Esophagus (tissue), 2 donors: ENCODE data around the gene SGF29. TPM values are rescaled to one million over a fixed set of nuclear protein-coding genes. Genes with fewer than 3 reads are reported as not detected.
A peak's percentile ranks its signal among the peaks of the same experiment; 100 is the strongest.

Experiments
- H3K27ac ChIP-seq, 2 donors: one replicate each; pipeline ENCODE4 v1.5.1; 2013; ENCODE audit warnings: low read depth in 2 of 2, mild to moderate bottlenecking in 2 of 2, inconsistent platforms in 1 of 2, low read length in 1 of 2, moderate library complexity in 1 of 2
- H3K27me3 ChIP-seq, 2 donors: one replicate each; pipeline ENCODE4 v1.6.1; 2013; ENCODE audit warnings: low read length in 2 of 2, control low read depth in 1 of 2, mild to moderate bottlenecking in 1 of 2; ENCODE audit not compliant: insufficient read depth in 2 of 2, control insufficient read depth in 1 of 2
- H3K36me3 ChIP-seq, 2 donors: one replicate each; pipeline ENCODE4 v1.6.1; 2013; ENCODE audit warnings: low read length in 1 of 2; ENCODE audit not compliant: control insufficient read depth in 2 of 2, insufficient read depth in 2 of 2
- H3K4me1 ChIP-seq, 2 donors: one replicate each; pipeline ENCODE4 v1.6.1; 2013; ENCODE audit warnings: low read length in 1 of 2; ENCODE audit not compliant: control insufficient read depth in 2 of 2, insufficient read depth in 2 of 2
- H3K4me3 ChIP-seq, 2 donors: one replicate each; pipeline ENCODE4 v1.5.1; 2013; ENCODE audit warnings: low read length in 2 of 2, mild to moderate bottlenecking in 2 of 2, low read depth in 1 of 2, moderate library complexity in 1 of 2
- H3K9me3 ChIP-seq, 2 donors: one replicate each; pipeline ENCODE4 v1.6.1; 2013; ENCODE audit warnings: mild to moderate bottlenecking in 2 of 2, low read depth in 1 of 2, low read length in 1 of 2, moderate library complexity in 1 of 2; ENCODE audit not compliant: control insufficient read depth in 2 of 2, insufficient read depth in 1 of 2
- WGBS, 2 donors: extraction: QIAGEN DNeasy Blood & Tissue Kit; methylation state at CpG; one replicate each; pipeline ENCODE4 v1.1.7; 2013; 5-methylcytosine and 5-hydroxymethylcytosine counted together
- polyA plus RNA-seq, 2 donors: library from polyadenylated mRNA; stranded (reverse); fragments of 200-250 nt; gene quantifications; one replicate each; pipeline ENCODE4 v1.2.3, GENCODE V29; 2013
- donor health status: healthy with polysubstance abuse.
- donor health status: Bipolar disorder and iron deficiency.

Gene SGF29
- polyA plus RNA-seq, 2 donors = 16.3 to 17.6 TPM

- Histone ChIP-seq H3K27ac (peak overlapping the region; percentile 37 to 64), H3K4me3 (no peak overlapping the region), H3K36me3 (peaks cover 0 to 6% of the 10 kb centered on the region in 2 donors), H3K9me3 (no peaks in the 10 kb centered on the region), H3K27me3 (no peaks in the 10 kb centered on the region), H3K4me1 (peaks cover 5 to 6% of the 10 kb centered on the region in 2 donors)
- 83 to 85% methylated on average over 5 of the region's 5 CpGs for WGBS, 2 donors
Measured at GRCh38 chr16:28532940-28533647, 20.6 kb upstream of the SGF29 start.

- Histone ChIP-seq H3K27ac (peak overlapping the region; percentile 24 to 61), H3K4me3 (no peak overlapping the region), H3K9me3 (no peaks in the 10 kb centered on the region), H3K27me3 (no peaks in the 10 kb centered on the region), H3K4me1 (peaks cover 5 to 10% of the 10 kb centered on the region in 2 donors), H3K36me3 (peaks cover 0 to 6% of the 10 kb centered on the region in 2 donors)
- WGBS, 2 donors = 48 to 53% methylated on average over 5 of the region's 5 CpGs
Measured at GRCh38 chr16:28534542-28535373, 19.0 kb upstream of the SGF29 start.

DNA sequence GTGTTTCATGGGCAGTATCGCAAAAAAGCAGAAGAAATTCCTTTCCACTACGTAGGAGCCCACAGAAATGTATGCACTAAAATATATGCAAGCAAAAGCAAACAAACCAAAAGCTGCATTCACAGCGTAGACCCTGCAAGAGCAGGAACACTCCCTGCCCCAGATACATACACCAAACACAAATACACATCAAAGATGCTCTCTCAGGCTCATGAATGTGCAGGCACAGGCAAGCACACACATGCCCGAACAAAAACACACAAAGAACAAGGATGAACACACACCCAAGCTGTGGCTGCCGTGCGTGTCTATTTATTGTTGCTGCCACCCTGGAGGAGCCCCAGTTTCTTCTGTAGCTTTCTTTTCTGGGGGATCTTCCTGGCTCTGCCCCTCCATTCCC lies 16.6 kb upstream of the SGF29 start:
- 42 to 50% methylated on average over 6 of the region's 6 CpGs for WGBS, 2 donors
- Histone ChIP-seq H3K4me3 (peak overlapping the region; percentile 49 to 57), H3K36me3 (peaks cover 0 to 6% of the 10 kb centered on the region in 2 donors), H3K27ac (peak overlapping the region; percentile 90 to 99), H3K27me3 (no peaks in the 10 kb centered on the region), H3K9me3 (no peaks in the 10 kb centered on the region), H3K4me1 (peaks cover 5 to 10% of the 10 kb centered on the region in 2 donors)

DNA sequence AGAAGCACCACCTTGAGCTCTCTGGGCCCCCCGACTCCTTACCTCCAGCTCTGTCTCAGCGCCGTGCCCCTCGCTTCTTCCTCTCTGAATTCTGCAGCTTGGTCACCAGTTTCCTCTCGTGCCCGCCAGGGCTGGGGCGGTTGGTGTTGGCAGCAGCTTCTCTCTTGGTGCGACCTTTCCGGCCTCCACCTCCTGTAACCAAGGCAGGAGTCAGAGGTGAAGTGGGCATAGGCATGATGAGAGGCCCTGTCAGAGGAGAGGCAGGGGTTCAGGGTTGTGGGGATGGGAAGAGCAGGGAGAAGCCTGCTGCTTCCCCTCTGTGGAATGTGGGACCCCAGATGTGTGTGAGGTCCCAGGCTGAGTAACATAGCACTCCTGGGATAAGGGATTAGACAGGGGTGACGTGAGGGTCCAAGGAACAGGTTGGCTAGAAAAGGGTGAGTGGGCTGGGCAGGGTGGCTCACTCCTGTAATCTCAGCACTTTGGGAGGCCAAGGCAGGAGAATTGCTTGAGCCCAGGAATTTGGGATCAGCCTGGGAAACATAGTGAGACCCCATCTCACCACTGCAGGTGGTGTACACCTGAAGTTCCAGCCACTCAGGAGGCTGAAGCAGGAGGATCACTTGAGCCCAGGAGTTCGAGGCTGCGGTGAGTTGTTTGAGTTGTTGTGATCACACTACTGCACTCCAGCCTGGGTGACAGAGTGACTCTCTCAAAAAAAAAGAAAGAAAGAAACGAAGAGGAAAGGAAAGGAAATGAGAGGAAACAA lies 15.6 kb upstream of the SGF29 start:
- H3K9me3 ChIP-seq = no peaks in the 10 kb centered on the region
- H3K27me3 ChIP-seq = no peaks in the 10 kb centered on the region
- H3K4me1 ChIP-seq = peaks cover 5 to 10% of the 10 kb centered on the region in 2 donors
- peaks cover 0 to 6% of the 10 kb centered on the region in 2 donors for H3K36me3 ChIP-seq
- peak overlapping the region; percentile 90 to 99 for H3K27ac ChIP-seq
- peak overlapping the region; percentile 49 to 57 for H3K4me3 ChIP-seq
- WGBS, 2 donors = 72% methylated on average over 13 of the region's 13 CpGs

DNA sequence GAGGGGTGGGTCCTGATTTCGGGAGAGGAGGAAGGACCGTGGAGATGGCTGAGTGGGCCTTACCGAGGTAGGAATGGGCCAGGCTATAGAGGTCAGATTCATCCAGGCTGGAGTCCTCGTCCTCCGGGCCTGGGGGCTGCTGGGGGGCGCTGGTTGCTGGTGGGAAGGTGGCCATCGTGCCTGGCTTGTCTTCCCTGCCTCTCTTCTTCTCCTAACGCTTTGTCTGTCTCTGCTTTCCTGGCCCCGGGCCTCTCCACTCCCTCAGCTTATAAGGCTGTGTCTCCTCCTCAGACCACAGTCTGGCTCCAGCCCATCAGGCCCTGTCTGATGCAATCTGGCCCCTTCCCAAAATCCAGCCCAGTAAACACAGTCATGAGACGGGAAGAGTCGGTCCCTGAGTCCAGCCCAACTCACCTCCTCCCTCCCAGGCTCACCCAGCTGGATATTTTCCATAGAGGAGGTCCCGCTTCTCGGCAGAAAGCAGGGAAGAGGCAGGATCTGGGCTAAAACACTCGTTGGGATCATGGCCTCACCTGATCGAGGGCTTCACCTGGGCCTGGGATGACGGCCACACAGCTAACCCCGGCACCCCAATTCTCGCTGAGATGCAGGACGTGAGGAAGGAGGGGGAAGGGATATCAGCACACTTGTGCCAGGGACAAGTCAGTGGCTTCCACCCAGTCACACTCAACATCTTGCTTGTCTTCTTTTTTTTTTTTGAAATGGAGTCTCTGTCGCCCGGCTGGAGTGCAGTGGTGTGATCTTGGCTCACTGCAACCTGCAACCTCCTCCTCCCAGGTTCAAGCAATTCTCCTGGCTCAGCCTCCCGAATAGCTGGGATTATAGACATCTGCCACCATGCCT lies 14.8 kb upstream of the SGF29 start, which contains the start of gene NUPR1:
NUPR1 (minus strand) TSS at position 242 of the 864 bp plus-strand sequence; CDS start at position 175, 67 bp downstream.
- Histone ChIP-seq H3K4me1 (peaks cover 5 to 7% of the 10 kb centered on the region in 2 donors), H3K27ac (peak within 1 kb of the TSS; percentile 90 to 99), H3K27me3 (no peaks in the 10 kb centered on the region), H3K36me3 (peaks cover 0 to 6% of the 10 kb centered on the region in 2 donors), H3K9me3 (no peaks in the 10 kb centered on the region), H3K4me3 (peak within 1 kb of the TSS; percentile 49 to 57)
- WGBS, 2 donors = 20 to 31% methylated on average over 22 of the region's 22 CpGs

- Histone ChIP-seq H3K27ac (no peak overlapping the region), H3K4me3 (no peak overlapping the region), H3K27me3 (no peaks in the 10 kb centered on the region), H3K9me3 (no peaks in the 10 kb centered on the region), H3K36me3 (no peaks in the 10 kb centered on the region), H3K4me1 (peaks cover 4 to 7% of the 10 kb centered on the region in 2 donors)
- WGBS, 2 donors = 78 to 81% methylated on average over 3 of the region's 3 CpGs
Measured at GRCh38 chr16:28540346-28540745, 13.4 kb upstream of the SGF29 start.

GRCh38 chr16:28542646-28543045 lies 11.1 kb upstream of the SGF29 start:
- Histone ChIP-seq H3K4me1 (peaks cover 4 to 7% of the 10 kb centered on the region in 2 donors), H3K4me3 (no peak overlapping the region), H3K36me3 (no peaks in the 10 kb centered on the region), H3K9me3 (no peaks in the 10 kb centered on the region), H3K27me3 (no peaks in the 10 kb centered on the region), H3K27ac (peak overlapping the region; percentile 15 to 58)
- WGBS, 2 donors = 72 to 88% methylated on average over 7 of the region's 7 CpGs

GRCh38 chr16:28543072-28543471 lies 10.6 kb upstream of the SGF29 start:
- 34 to 44% methylated on average over 7 of the region's 7 CpGs for WGBS, 2 donors
- H3K27ac ChIP-seq = peak overlapping the region; percentile 15 to 58

More at GRCh38 chr16:28543072-28543471, 10.6 kb upstream of the SGF29 start:
- Histone ChIP-seq H3K4me1 (peaks cover 0 to 4% of the 10 kb centered on the region in 2 donors), H3K27me3 (no peaks in the 10 kb centered on the region), H3K36me3 (no peaks in the 10 kb centered on the region), H3K4me3 (no peak overlapping the region), H3K9me3 (no peaks in the 10 kb centered on the region)
